SK-N-SH treated with all-trans-retinoic acid at 6 μM for 48 hours (cell line): ENCODE results near the gene ZBTB42.

Experiments
- ATAC-seq: fragments of 200-7000 bp; cut with Tn5 transposase; 3 replicates; pipeline ENCODE4 v1.9.1; 2020; ENCODE audit warnings: mild to moderate bottlenecking, moderate library complexity
- ARNTL ChIP-seq: fragments of 450-650 bp; formaldehyde crosslinking; IDR thresholded peaks from 2 replicates; pipeline ENCODE4 v1.5.0; 2020; ENCODE audit warnings: low read depth, mild to moderate bottlenecking, moderate library complexity, borderline replicate concordance
- BACH2 ChIP-seq: fragments of 250-450 bp; sonication (Bioruptor Pico); IDR thresholded peaks from 2 replicates; pipeline ENCODE4 v1.9.0; 2021; ENCODE audit warnings: mild to moderate bottlenecking, borderline replicate concordance
- CSDC2 ChIP-seq: fragments of 250-450 bp; sonication (Bioruptor Pico); IDR thresholded peaks from 2 replicates; pipeline ENCODE4 v1.5.0; 2020; ENCODE audit warnings: mild to moderate bottlenecking, moderate library complexity
- ESRRG ChIP-seq: fragments of 250-450 bp; sonication (Bioruptor Pico); IDR thresholded peaks from 2 replicates; pipeline ENCODE4 v1.6.1; 2021; ENCODE audit warnings: mild to moderate bottlenecking
- ISL1 ChIP-seq: fragments of 250-450 bp; sonication (Bioruptor Pico); IDR thresholded peaks from 2 replicates; pipeline ENCODE4 v2.1.2; 2022; ENCODE audit warnings: mild to moderate bottlenecking, moderate library complexity
- OSR1 ChIP-seq: fragments of 250-450 bp; sonication (Bioruptor Pico); IDR thresholded peaks from 2 replicates; pipeline ENCODE4 v1.8.0; 2022; ENCODE audit warnings: moderate library complexity, mild to moderate bottlenecking, inconsistent platforms
- PPARA ChIP-seq: fragments of 250-450 bp; sonication (Bioruptor Pico); IDR thresholded peaks from 2 replicates; pipeline ENCODE4 v1.5.0; 2020; ENCODE audit warnings: mild to moderate bottlenecking, borderline replicate concordance
- RARB ChIP-seq: fragments of 250-450 bp; sonication (Bioruptor Pico); IDR thresholded peaks from 2 replicates; pipeline ENCODE4 v1.8.0; 2021; ENCODE audit warnings: mild to moderate bottlenecking, moderate library complexity
- SNAI2 ChIP-seq: fragments of 250-450 bp; sonication (Bioruptor Pico); IDR thresholded peaks from 2 replicates; pipeline ENCODE4 v1.5.0; 2020; ENCODE audit warnings: mild to moderate bottlenecking, moderate library complexity
- TCF4 ChIP-seq: fragments of 250-450 bp; sonication (Bioruptor Pico); IDR thresholded peaks from 2 replicates; pipeline ENCODE4 v1.8.0; 2021; ENCODE audit warnings: mild to moderate bottlenecking, moderate library complexity, borderline replicate concordance
- TOX ChIP-seq: fragments of 250-450 bp; sonication (Bioruptor Pico); IDR thresholded peaks from 2 replicates; pipeline ENCODE4 v1.8.0; 2021; ENCODE audit warnings: mild to moderate bottlenecking, moderate library complexity, borderline replicate concordance
- ZC3H10 ChIP-seq: fragments of 250-450 bp; sonication (Bioruptor Pico); IDR thresholded peaks from 2 replicates; pipeline ENCODE4 v1.5.1; 2021; ENCODE audit warnings: mild to moderate bottlenecking, moderate library complexity
- ZFP3 ChIP-seq: fragments of 250-450 bp; sonication (Bioruptor Pico); IDR thresholded peaks from 2 replicates; pipeline ENCODE4 v1.5.0; 2020; ENCODE audit warnings: mild to moderate bottlenecking, moderate library complexity
- ZFP30 ChIP-seq: fragments of 450-650 bp; formaldehyde crosslinking; IDR thresholded peaks from 2 replicates; pipeline ENCODE4 v1.5.0; 2022; ENCODE audit warnings: mild to moderate bottlenecking, moderate library complexity
- ZNF70 ChIP-seq: fragments of 450-650 bp; formaldehyde crosslinking; IDR thresholded peaks from 2 replicates; pipeline ENCODE4 v1.5.0; 2020; ENCODE audit warnings: mild to moderate bottlenecking, moderate library complexity
- ZNF8 ChIP-seq: fragments of 450-650 bp; formaldehyde crosslinking; IDR thresholded peaks from 2 replicates; pipeline ENCODE4 v1.5.0; 2020; ENCODE audit warnings: mild to moderate bottlenecking, moderate library complexity
- TF ChIP-seq, protein P1 (sequence below): fragments of 250-450 bp; sonication (Bioruptor Pico); IDR thresholded peaks from 2 replicates; pipeline ENCODE4 v1.8.0; 2020; ENCODE audit warnings: mild to moderate bottlenecking, moderate library complexity, borderline replicate concordance
- TF ChIP-seq, protein P2 (sequence below): fragments of 250-450 bp; sonication (Bioruptor Pico); IDR thresholded peaks from 2 replicates; pipeline ENCODE4 v1.5.1; 2020; ENCODE audit warnings: low read depth, mild to moderate bottlenecking, moderate library complexity
- TF ChIP-seq, protein P3 (sequence below): fragments of 250-450 bp; sonication (Bioruptor Pico); IDR thresholded peaks from 2 replicates; pipeline ENCODE4 v1.8.0; 2021; ENCODE audit warnings: low read depth, mild to moderate bottlenecking, moderate library complexity, borderline replicate concordance

The ZBTB42 gene

DNA sequence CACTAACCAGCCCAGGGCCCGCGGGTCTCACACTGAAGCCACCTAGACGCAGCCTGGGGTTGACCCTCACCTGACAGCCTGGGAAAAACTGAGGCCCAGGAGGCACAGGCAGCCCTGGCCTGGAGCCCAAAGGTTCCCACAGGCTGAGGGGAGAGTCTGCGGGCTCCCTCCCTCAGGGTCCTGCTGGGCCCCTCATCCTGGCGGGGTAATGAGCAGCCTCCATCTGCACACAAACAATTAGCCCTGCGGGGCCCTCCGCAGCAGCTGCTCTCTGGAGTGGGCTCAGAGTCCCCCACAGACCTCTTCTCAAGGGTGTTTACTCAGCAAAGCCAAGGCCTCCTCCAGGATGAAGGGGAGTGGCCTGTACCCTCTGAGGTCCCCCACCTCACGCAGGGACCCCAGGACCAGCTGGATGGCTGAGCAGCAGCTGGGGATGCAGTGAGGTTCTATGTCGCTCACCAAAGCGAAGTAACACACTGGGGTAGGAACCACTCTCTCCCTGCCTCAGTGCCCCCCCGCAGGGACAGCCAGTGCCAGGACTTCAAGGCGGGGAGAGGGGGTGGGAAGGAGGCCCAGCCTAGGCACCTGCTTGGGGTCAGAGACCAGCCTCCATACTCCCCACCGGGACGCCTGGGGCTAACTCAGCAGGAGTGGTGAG lies 12.6 kb upstream of the ZBTB42 start (continued):
- no peak for TF ChIP-seq OSR1 (CRISPR knock-in tag)
- no peak for TF ChIP-seq ZNF70 (CRISPR knock-in tag)
- TF ChIP-seq TOX (CRISPR knock-in tag): no peak
- TF ChIP-seq TCF4: no peak
- no peak for TF ChIP-seq BACH2 (CRISPR knock-in tag)
- no peak for TF ChIP-seq ZNF8 (CRISPR knock-in tag)

DNA sequence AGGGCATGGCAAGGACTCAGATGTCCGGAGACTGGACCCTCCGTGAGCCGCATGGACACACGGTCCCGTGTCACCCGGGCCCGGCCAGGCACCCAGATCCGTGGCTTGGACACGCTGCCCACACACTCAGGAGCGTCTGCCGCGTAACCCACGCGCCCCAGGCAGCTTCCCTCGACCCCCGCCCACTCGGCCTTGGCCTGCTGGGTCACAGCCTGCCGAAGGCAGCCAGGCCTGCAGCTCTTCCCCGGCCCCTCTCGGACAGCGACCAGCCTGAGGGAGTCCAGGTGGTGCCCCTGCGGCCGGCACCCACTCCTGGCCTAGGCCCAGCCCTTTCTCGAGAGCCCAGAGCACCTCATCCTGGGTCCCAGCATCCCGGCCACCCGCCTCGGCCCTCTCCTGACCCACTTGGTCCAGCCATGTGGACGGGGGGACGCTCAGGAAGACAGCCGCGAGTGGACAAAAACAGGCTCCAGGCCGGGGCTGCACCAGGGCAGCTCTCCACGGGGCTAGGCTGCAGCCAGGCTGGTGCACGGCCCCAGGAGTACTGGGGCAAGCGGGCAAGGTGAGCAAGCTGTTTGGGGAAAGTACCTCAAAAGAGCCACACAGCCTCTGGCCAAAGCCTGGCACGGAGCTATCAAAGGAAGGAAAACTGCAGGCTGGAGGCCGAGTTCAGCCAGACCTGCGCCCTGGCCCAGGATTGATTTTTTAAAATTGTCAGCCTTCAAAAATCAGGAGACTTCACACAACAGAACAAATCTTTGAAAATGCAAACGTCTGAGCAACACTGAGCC lies 11.8 kb upstream of the ZBTB42 start:
- TF ChIP-seq ARNTL (CRISPR knock-in tag) (no peak), PPARA (CRISPR knock-in tag) (no peak), CSDC2 (CRISPR knock-in tag) (no peak), ZC3H10 (CRISPR knock-in tag) (no peak), OSR1 (CRISPR knock-in tag) (no peak), ZNF70 (CRISPR knock-in tag) (no peak), ZFP3 (CRISPR knock-in tag) (no peak), BACH2 (CRISPR knock-in tag) (no peak), ESRRG (no peak), RARB (no peak), ZNF8 (CRISPR knock-in tag) (no peak)
- TF ChIP-seq, protein P1, sequence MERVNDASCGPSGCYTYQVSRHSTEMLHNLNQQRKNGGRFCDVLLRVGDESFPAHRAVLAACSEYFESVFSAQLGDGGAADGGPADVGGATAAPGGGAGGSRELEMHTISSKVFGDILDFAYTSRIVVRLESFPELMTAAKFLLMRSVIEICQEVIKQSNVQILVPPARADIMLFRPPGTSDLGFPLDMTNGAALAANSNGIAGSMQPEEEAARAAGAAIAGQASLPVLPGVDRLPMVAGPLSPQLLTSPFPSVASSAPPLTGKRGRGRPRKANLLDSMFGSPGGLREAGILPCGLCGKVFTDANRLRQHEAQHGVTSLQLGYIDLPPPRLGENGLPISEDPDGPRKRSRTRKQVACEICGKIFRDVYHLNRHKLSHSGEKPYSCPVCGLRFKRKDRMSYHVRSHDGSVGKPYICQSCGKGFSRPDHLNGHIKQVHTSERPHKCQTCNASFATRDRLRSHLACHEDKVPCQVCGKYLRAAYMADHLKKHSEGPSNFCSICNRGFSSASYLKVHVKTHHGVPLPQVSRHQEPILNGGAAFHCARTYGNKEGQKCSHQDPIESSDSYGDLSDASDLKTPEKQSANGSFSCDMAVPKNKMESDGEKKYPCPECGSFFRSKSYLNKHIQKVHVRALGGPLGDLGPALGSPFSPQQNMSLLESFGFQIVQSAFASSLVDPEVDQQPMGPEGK (CRISPR knock-in tag): no peak
- ATAC-seq: no peak

DNA sequence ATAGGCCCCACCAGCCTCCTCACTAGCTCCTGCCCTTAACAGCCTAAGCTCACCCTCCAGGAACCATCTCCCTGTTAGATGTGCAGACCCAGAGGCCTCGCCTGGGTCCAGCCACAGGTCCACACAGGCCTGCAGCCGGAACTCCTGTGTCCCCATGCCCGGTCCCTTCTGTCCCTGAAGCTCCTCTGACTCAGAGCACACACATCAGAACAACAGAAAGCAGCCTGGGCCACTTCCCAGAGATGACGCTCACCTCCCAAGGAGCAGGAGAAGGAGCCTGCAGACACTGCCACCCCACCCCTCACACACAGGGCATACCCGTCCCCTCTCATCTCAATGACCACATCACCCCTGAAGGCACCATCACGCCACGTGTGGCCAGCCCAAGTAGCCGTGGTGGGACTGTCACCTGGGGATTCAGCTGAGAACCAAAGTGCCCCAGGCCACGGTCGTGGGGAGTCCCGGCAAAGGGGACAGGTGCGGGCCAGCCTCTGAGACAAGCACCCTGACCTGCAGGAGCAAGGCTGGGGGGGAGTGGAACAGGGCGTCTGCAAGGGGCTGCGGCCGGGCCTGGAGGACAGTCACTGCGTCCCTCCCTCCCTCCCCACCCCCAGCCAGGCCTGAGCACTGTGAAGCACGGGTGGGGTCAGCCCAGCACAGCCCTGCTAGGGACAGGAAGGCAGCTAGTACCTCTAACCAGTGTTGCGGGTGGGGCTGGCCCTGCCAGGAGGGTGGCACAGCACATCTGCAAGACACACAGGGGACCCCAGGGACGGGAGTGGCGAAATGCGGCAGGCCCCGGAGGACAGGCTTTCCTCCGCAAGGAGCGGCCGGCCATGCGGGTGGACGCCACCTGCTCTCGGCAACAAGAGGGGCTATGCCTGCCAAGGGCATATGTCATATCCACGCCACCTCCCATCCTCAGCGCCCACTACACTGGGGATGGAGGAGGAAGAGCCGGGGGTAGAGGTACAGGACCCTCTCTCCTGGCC lies 10.9 kb upstream of the ZBTB42 start:
- no peak for ATAC-seq
- TF ChIP-seq, protein P1 (CRISPR knock-in tag): no peak
- TF ChIP-seq ZC3H10 (CRISPR knock-in tag) (no peak), TOX (CRISPR knock-in tag) (no peak), ZNF70 (CRISPR knock-in tag) (no peak), OSR1 (CRISPR knock-in tag) (no peak), CSDC2 (CRISPR knock-in tag) (no peak)
- TF ChIP-seq, protein P2, sequence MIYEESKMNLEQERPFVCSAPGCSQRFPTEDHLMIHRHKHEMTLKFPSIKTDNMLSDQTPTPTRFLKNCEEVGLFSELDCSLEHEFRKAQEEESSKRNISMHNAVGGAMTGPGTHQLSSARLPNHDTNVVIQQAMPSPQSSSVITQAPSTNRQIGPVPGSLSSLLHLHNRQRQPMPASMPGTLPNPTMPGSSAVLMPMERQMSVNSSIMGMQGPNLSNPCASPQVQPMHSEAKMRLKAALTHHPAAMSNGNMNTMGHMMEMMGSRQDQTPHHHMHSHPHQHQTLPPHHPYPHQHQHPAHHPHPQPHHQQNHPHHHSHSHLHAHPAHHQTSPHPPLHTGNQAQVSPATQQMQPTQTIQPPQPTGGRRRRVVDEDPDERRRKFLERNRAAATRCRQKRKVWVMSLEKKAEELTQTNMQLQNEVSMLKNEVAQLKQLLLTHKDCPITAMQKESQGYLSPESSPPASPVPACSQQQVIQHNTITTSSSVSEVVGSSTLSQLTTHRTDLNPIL (CRISPR knock-in tag): no peak

DNA sequence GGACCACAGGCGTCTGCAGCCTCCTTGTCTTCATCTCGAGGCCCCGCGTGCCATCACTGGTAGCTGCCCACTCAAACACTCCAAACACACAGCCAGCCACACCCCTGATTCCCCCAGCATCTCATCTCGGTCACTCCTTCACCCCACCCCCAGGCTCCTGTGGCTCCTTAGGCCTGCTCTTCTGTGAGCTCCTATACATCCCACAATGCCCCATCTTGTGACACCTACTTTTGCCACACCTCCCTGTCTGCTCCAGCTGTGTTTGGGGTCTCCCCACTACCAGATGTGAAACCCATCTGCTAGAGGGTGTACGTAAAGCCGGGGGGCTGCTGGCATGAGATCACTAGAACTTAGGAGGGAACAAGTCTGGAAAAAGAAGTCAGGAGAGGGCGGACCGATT lies 9.5 kb upstream of the ZBTB42 start:
- ATAC-seq: no peak
- TF ChIP-seq ZFP3 (CRISPR knock-in tag): peak; percentile 98
- TF ChIP-seq ZFP30: no peak

DNA sequence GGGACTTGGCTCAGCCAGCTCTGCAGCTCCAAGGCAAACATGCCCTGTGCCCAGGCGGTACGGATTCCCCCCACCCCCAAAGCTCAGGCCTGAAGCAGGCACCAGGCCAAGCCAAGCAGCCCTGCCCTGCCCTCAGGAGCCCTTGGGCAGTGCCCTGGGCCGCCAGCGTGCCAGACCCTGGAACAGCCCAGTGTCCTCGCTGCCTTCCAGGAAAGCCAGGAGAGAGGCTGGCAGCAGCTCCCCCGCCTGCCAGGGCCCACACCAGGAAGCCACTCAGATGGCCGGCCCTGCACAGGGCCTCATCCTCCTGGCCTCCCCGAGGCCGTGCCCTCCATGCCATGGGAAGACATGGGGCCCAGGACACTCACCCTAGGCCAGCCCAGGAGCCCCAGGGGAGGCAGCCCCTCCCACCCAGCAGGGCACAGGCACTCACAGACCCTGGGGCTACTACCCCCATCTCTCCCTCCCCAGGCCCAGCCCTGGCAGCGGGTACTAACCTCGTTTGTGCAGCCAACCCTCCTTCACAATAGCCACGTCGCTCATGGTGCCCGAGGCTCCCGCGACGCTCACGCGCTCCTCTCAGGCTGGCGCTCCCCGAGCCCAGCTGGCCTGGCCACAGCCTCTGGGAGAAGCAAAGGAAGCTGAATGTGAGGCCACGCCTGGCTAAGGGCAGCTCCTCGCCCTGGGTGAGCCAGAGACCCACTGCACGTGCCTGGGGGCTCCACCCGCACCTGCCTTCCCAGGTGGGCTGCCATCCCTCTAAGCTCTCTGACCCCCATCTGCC lies 8.6 kb upstream of the ZBTB42 start:
- no peak for ATAC-seq
- no peak for TF ChIP-seq ARNTL (CRISPR knock-in tag)
- no peak for TF ChIP-seq ZC3H10 (CRISPR knock-in tag)
- no peak for TF ChIP-seq TCF4
- no peak for TF ChIP-seq SNAI2 (CRISPR knock-in tag)
- TF ChIP-seq ZFP3 (CRISPR knock-in tag): no peak
- TF ChIP-seq, protein P3, sequence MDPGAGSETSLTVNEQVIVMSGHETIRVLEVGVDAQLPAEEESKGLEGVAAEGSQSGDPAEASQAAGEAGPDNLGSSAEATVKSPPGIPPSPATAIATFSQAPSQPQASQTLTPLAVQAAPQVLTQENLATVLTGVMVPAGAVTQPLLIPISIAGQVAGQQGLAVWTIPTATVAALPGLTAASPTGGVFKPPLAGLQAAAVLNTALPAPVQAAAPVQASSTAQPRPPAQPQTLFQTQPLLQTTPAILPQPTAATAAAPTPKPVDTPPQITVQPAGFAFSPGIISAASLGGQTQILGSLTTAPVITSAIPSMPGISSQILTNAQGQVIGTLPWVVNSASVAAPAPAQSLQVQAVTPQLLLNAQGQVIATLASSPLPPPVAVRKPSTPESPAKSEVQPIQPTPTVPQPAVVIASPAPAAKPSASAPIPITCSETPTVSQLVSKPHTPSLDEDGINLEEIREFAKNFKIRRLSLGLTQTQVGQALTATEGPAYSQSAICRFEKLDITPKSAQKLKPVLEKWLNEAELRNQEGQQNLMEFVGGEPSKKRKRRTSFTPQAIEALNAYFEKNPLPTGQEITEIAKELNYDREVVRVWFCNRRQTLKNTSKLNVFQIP (CRISPR knock-in tag): no peak
- no peak for TF ChIP-seq CSDC2 (CRISPR knock-in tag)
- no peak for TF ChIP-seq ZNF70 (CRISPR knock-in tag)
- no peak for TF ChIP-seq RARB
- TF ChIP-seq, protein P1 (CRISPR knock-in tag): no peak
- no peak for TF ChIP-seq ZNF8 (CRISPR knock-in tag)
- TF ChIP-seq TOX (CRISPR knock-in tag): no peak
- TF ChIP-seq OSR1 (CRISPR knock-in tag): no peak
- TF ChIP-seq BACH2 (CRISPR knock-in tag): no peak
- no peak for TF ChIP-seq ESRRG
- TF ChIP-seq ISL1 (CRISPR knock-in tag): no peak
- TF ChIP-seq ZFP30: no peak
